Astrocyte of the spinal cord (primary cell): ENCODE results near the gene ACSS3.
"Not testable (repeated sequence)": the region's sequence is repeated elsewhere in the genome, so short reads cannot be mapped to it uniquely, and the experiment has no call there.

Experiments
- DNase-seq: peaks from one replicate; pipeline ENCODE4 v3.0.0; 2011; ENCODE audit warnings: low read depth, low spot score
- H3K4me3 ChIP-seq: 2 replicates; pipeline ENCODE4 v1.5.1; 2011; ENCODE audit warnings: low read depth, mild to moderate bottlenecking, low read length, moderate library complexity
- CTCF ChIP-seq: IDR thresholded peaks from 2 replicates; pipeline ENCODE4 v1.5.1; 2012; ENCODE audit warnings: low read depth, mild to moderate bottlenecking, low read length, inconsistent platforms
- in situ Hi-C: cut with HindIII; loops from 2 replicates; pipeline ENCODE4 v1.10.0; 2017; ENCODE audit warnings: low sequenced_read_pairs

The ACSS3 gene

GRCh38 chr12:81077686-81078441 lies at the start of gene ACSS3:
ACSS3 (plus strand) TSS chr12:81078079; CDS start chr12:81078121, 42 bp downstream.
- no peak for TF ChIP-seq CTCF
- in situ Hi-C loops = no loop called here
- H3K4me3 ChIP-seq = peak within 1 kb of the TSS; percentile 51
- peak; percentile 28 for DNase-seq

- DNase-seq = no peak
- H3K4me3 ChIP-seq = no peak overlapping the region
- TF ChIP-seq CTCF = no peak
- in situ Hi-C loops = no loop called here
Observed at GRCh38 chr12:81034926-81035325, 43.0 kb upstream of the ACSS3 start.

DNA sequence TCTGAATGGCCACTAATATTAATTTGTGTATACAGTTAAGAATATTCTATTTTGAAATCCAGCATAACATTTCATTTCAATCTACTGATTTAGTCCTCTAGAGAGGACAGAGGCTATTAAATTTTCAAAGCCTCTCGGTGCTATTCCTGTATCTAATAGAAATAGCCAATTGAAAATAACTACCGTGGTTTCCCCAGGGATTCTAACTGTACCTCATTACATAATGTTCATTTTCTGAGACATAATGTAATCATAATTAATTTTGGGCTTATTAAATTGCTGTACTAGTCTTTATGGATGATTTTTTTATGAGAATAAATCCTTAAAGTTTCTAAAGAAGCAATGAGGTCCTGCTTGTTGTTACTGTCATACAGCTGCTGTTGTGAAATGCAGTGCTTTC lies 38.6 kb upstream of the ACSS3 start:
- no peak for TF ChIP-seq CTCF
- in situ Hi-C loops = no loop called here
- DNase-seq = no peak
- no peak overlapping the region for H3K4me3 ChIP-seq

DNA sequence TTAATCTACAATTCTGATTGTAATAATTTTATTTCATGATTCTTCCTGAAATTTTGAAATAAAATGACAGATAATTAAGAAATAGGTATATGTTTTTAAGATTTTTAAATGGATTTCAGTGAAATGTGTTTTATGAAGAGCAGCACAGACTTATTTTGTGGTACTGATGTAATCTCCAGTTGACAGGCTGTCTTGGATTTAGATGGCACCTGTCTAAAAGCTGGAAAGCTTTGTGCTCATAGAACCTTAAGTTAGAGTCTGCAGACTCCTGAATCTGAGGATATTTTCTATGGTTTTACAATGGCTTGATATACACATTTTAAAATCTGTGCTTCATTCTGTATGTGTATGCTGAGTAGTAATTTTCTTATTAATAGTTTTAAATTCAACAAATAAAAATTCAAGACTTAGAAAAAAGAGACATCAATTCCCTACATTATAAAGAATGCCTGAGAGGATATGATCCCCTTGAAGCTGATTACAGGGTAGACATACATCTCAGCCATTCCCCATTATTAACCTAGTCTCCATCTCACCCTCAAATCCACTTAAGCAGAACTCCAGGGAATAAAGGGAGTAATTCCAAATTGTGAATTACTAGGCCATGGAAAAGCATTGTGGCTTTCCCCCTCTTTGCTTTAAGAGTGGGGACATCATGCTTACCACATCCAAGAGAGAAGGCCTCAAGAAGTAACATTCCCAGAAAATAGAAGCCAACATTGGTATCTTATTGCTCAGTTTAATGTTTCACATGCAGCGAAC lies 33.7 kb upstream of the ACSS3 start:
- TF ChIP-seq CTCF = no peak
- in situ Hi-C loops = no loop called here
- DNase-seq = no peak
- H3K4me3 ChIP-seq = no peak overlapping the region

DNA sequence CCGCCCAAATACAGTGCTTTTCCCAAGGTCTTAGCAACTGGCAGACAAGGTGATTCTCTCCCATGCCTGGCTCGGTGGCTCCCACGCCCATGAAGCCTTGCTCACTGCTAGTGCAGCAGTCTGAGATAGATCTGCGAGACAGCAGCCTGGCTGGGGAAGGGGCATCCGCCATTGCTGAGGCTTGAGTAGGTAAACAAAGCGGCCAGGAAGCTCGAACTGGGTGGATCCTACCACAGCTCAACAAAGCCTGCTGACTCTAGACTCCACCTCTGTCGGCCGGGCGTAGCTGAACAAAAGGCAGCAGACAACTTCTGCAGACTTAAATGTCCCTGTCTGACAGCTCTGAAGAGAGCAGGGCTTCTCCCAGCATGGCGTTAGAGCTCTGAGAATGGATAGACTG lies 12.9 kb upstream of the ACSS3 start:
- H3K4me3 ChIP-seq, in situ Hi-C loops, DNase-seq: not testable (repeated sequence)

DNA sequence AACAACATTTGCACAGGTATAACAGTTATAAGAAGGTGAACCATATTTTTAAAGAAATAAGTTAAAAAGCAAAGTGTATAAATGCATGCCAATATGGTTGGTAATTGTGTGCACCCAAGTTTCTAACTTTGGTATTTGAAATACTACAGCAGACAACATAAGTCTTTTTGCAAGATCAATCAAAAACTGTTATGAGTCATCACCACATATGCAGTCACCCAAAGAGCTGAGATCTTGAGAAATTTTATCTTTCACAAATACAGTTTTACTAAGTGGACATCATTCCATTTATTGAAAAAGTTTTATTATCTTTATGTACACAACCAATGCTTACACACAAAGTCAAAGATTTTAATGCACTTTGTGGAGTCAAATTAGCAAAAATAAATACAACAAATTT lies 7.0 kb upstream of the ACSS3 start:
- in situ Hi-C loops = no loop called here
- no peak for TF ChIP-seq CTCF
- no peak overlapping the region for H3K4me3 ChIP-seq
- peak; percentile 8 for DNase-seq

DNA sequence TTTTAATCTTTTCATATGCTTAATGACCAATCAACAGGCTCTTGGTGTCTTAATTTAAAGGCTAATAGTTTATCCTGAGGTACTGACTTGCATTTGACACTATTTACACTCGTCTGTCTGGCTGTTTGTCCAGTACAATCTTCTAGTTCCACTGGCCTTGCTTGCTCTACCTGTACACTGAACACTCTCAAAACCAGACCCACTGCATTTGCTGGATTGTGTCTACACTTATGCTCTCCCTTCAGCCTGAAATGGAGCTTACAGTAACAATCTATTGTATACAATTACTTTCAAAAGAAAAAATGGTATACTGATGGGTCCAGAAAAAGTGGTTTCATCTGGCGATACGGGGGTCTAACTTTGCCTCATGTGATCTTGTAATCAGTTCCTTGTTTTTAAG lies 2.3 kb upstream of the ACSS3 start:
- TF ChIP-seq CTCF = no peak
- H3K4me3 ChIP-seq = no peak overlapping the region
- no peak for DNase-seq
- in situ Hi-C loops = no loop called here
